IPS-18a (cell line): Measurements from ENCODE around the gene TRANK1.
"Not testable (repeated sequence)": the region's sequence is repeated elsewhere in the genome, so short reads cannot be mapped to it uniquely, and the experiment has no call there.

Experiments used
- H3K27ac ChIP-seq: one replicate; pipeline ENCODE4 v1.5.1; 2013; ENCODE audit warnings: low read length
- H3K27me3 ChIP-seq: one replicate; pipeline ENCODE4 v1.6.1; 2013; ENCODE audit warnings: mild to moderate bottlenecking, low read length; ENCODE audit not compliant: control insufficient read depth, insufficient read depth
- H3K36me3 ChIP-seq: one replicate; pipeline ENCODE4 v1.6.1; 2013; ENCODE audit warnings: low read depth, low read length; ENCODE audit not compliant: control insufficient read depth
- H3K4me1 ChIP-seq: one replicate; pipeline ENCODE4 v1.6.1; 2013; ENCODE audit warnings: low read depth, low read length; ENCODE audit not compliant: control insufficient read depth
- H3K4me3 ChIP-seq: one replicate; pipeline ENCODE4 v1.5.1; 2013; ENCODE audit warnings: low read length
- H3K9ac ChIP-seq: one replicate; pipeline ENCODE4 v1.6.1; 2013; ENCODE audit warnings: mild to moderate bottlenecking, low read length, moderate library complexity
- H3K9me3 ChIP-seq: one replicate; pipeline ENCODE4 v1.6.1; 2013; ENCODE audit warnings: low read depth, low read length; ENCODE audit not compliant: control insufficient read depth

Gene TRANK1

GRCh38 chr3:36972163-36972562, 27.3 kb upstream of the TRANK1 start:
- no peaks in the 10 kb centered on the region for H3K36me3 ChIP-seq
- H3K9ac ChIP-seq, result no peak overlapping the region
- no peak overlapping the region for H3K27ac ChIP-seq
- peaks cover 10% of the 10 kb centered on the region for H3K4me1 ChIP-seq
- H3K27me3 ChIP-seq, result no peaks in the 10 kb centered on the region
- H3K9me3 ChIP-seq, result no peaks in the 10 kb centered on the region
- H3K4me3 ChIP-seq, result no peak overlapping the region

- Histone ChIP-seq H3K27me3 (no peaks in the 10 kb centered on the region), H3K27ac (no peak overlapping the region), H3K9me3 (no peaks in the 10 kb centered on the region), H3K36me3 (no peaks in the 10 kb centered on the region), H3K4me1 (peaks cover 20% of the 10 kb centered on the region), H3K4me3 (no peak overlapping the region), H3K9ac (no peak overlapping the region)
Measured at GRCh38 chr3:36969540-36970432, 24.9 kb upstream of the TRANK1 start.

GRCh38 chr3:36969085-36969484, 24.2 kb upstream of the TRANK1 start:
- H3K27ac ChIP-seq, result no peak overlapping the region
- H3K9me3 ChIP-seq, result no peaks in the 10 kb centered on the region
- H3K4me1 ChIP-seq, result peaks cover 20% of the 10 kb centered on the region
- H3K9ac ChIP-seq, result no peak overlapping the region
- H3K4me3 ChIP-seq, result no peak overlapping the region
- no peaks in the 10 kb centered on the region for H3K27me3 ChIP-seq
- H3K36me3 ChIP-seq, result no peaks in the 10 kb centered on the region

GRCh38 chr3:36965440-36965839, 20.6 kb upstream of the TRANK1 start:
- no peak overlapping the region for H3K27ac ChIP-seq

GRCh38 chr3:36964817-36965216, 20.0 kb upstream of the TRANK1 start:
- Histone ChIP-seq H3K4me1 (peaks cover 15% of the 10 kb centered on the region), H3K4me3 (no peak overlapping the region), H3K9ac (no peak overlapping the region), H3K27me3 (no peaks in the 10 kb centered on the region), H3K27ac (no peak overlapping the region), H3K9me3 (no peaks in the 10 kb centered on the region), H3K36me3 (no peaks in the 10 kb centered on the region)

More at GRCh38 chr3:36965440-36965839, 20.6 kb upstream of the TRANK1 start:
- H3K4me3 ChIP-seq, result peak overlapping the region; percentile 15
- H3K4me1 ChIP-seq, result peaks cover 20% of the 10 kb centered on the region
- H3K27me3 ChIP-seq, result no peaks in the 10 kb centered on the region
- no peaks in the 10 kb centered on the region for H3K9me3 ChIP-seq
- no peaks in the 10 kb centered on the region for H3K36me3 ChIP-seq
- H3K9ac ChIP-seq, result no peak overlapping the region

- Histone ChIP-seq H3K9me3 (no peaks in the 10 kb centered on the region), H3K36me3 (no peaks in the 10 kb centered on the region), H3K4me3 (no peak overlapping the region), H3K27me3 (no peaks in the 10 kb centered on the region), H3K9ac (no peak overlapping the region), H3K4me1 (peaks cover 11% of the 10 kb centered on the region), H3K27ac (no peak overlapping the region)
Measured at GRCh38 chr3:36964331-36964730, 19.5 kb upstream of the TRANK1 start.

- H3K27me3 ChIP-seq, H3K27ac ChIP-seq, H3K36me3 ChIP-seq, H3K4me1 ChIP-seq, H3K9me3 ChIP-seq, H3K4me3 ChIP-seq, H3K9ac ChIP-seq: not testable (repeated sequence)
Measured at GRCh38 chr3:36963008-36963407, 18.2 kb upstream of the TRANK1 start.

GRCh38 chr3:36960502-36960901, 15.6 kb upstream of the TRANK1 start:
- peaks cover 6% of the 10 kb centered on the region for H3K4me1 ChIP-seq
- no peaks in the 10 kb centered on the region for H3K9me3 ChIP-seq
- H3K4me3 ChIP-seq, result no peak overlapping the region
- H3K9ac ChIP-seq, result no peak overlapping the region
- H3K27me3 ChIP-seq, result no peaks in the 10 kb centered on the region
- no peak overlapping the region for H3K27ac ChIP-seq
- H3K36me3 ChIP-seq, result no peaks in the 10 kb centered on the region

GRCh38 chr3:36959821-36960220, 15.0 kb upstream of the TRANK1 start:
- H3K27me3 ChIP-seq, result no peaks in the 10 kb centered on the region
- H3K4me1 ChIP-seq, result no peaks in the 10 kb centered on the region
- H3K4me3 ChIP-seq, result no peak overlapping the region
- no peaks in the 10 kb centered on the region for H3K36me3 ChIP-seq
- no peak overlapping the region for H3K27ac ChIP-seq
- H3K9ac ChIP-seq, result no peak overlapping the region
- no peaks in the 10 kb centered on the region for H3K9me3 ChIP-seq

GRCh38 chr3:36957862-36958686, 13.2 kb upstream of the TRANK1 start:
- no peaks in the 10 kb centered on the region for H3K4me1 ChIP-seq
- H3K9ac ChIP-seq, result no peak overlapping the region
- no peaks in the 10 kb centered on the region for H3K9me3 ChIP-seq
- H3K27ac ChIP-seq, result no peak overlapping the region
- H3K36me3 ChIP-seq, result no peaks in the 10 kb centered on the region
- H3K4me3 ChIP-seq, result no peak overlapping the region
- H3K27me3 ChIP-seq, result no peaks in the 10 kb centered on the region

- H3K36me3 ChIP-seq, result no peaks in the 10 kb centered on the region
- H3K27me3 ChIP-seq, result no peaks in the 10 kb centered on the region
- H3K9me3 ChIP-seq, result no peaks in the 10 kb centered on the region
- no peak overlapping the region for H3K27ac ChIP-seq
- H3K4me1 ChIP-seq, result no peaks in the 10 kb centered on the region
- no peak overlapping the region for H3K4me3 ChIP-seq
- H3K9ac ChIP-seq, result no peak overlapping the region
Measured at GRCh38 chr3:36957063-36957462, 12.2 kb upstream of the TRANK1 start.
